ENCODE data around the gene TBC1D5.

The TBC1D5 gene

DNA sequence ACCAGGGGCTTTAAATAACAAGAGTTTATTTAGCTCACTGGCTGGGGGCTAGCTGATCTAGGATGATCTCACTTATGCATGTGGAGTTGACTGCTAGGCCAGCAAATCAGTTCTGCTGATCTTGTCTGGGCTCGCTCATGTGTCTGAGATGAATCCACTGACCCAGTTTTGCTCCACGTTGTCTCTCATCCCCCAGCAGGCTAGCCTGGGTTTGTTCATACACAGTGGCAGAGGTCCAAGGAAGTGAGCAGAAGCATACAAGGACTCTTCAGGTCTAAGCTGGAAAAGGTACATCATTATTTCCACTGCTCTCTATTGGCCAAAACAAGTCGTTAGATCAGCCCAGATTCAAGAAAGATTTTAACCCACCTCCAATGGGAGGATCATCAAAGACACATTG, 619.7 kb downstream of the TBC1D5 start:
- FAIRE-seq: no peak

- no peak for FAIRE-seq
Measured at GRCh38 chr3:17121336-17121735, 621.1 kb downstream of the TBC1D5 start.

DNA sequence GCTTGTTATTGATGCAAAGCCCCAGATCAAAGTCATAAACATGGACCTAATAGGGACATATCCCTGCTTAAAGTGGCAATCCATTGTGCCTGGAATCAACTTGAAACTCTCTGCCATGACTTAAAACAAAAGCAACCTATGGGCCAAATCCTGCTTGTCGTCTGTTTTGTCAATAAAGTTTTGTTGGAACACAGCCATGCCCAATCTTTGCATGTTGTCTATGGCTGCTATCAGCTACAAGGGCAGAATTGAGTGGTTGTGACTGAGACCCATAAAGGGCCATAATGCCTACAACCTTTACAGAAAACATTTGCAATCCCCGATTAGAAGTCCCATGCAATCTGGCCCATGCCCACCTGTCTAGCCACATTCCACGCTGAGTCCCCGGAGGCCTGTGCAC, 622.3 kb downstream of the TBC1D5 start:
- FAIRE-seq: no peak

DNA sequence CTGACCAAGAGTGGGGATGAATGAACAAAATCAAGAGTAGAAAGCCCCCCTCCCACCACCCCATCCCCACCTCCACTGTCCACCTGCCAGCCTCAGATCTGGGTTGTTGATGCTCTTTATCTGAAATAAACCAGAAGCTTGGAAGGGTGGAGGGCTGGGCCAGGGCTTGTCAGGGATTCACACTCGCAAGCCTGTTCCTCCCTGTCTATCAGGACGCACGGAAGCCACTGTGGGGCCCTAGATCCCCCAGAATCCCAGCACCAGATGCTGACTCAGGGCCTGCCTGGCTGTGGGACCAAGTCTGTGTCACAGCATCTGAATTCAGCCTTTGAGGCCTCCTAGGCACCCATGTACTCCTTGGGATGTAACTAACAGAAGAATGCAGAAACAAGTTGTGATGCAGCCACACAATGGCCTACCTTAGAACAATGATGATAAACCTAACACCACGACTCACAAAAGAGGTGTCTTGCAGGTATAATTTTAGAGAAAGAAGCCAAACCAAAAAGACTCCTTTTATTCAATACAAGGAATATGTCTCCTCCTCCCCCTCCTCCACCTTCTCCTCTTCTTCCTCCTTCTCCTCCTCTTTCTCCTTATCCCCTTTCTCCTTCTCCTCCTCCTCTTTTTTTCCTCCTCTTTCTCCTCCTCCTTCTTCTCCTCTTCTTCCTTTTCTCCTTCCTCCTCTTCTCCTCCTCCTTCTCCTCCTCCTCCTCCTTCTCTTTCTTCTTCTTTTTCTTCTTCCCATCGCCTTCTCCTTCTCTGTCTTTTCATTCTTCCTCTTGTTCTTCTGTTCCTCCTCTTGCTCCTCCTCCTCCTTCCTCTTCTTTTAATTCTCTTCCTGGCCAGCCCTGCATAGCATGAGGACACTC, 623.0 kb downstream of the TBC1D5 start:
- no peak for FAIRE-seq

GRCh38 chr3:17118771-17119170, 623.7 kb downstream of the TBC1D5 start:
- FAIRE-seq: no peak

DNA sequence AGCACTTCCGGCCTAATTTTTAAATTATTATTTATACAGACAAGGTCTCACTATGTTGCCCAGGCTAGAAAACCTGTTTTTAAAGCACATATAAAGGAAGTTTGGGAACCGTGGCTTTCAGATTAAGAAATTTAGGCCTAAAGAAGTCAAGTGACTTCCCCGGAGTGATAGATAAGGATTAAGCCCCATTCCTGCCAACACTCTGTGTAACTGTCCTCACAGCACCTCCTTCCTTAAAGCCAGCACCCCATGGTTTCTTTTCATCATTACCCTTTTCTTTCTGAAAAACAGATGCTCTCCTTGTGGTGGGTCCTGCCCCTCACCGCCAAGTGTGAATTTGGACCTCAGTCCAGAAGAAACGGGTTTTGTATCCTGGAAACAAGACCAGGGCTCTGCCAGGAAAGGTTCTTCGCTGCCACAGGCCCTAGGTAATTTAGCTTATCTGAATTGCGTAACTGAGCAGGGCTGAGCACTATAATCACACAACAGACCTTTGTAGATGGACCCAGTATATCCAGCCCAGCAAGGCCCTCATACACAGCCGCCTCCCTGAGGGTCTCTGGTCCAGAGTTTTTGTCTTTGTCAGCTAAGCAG, 626.3 kb downstream of the TBC1D5 start:
- no peak for FAIRE-seq

DNA sequence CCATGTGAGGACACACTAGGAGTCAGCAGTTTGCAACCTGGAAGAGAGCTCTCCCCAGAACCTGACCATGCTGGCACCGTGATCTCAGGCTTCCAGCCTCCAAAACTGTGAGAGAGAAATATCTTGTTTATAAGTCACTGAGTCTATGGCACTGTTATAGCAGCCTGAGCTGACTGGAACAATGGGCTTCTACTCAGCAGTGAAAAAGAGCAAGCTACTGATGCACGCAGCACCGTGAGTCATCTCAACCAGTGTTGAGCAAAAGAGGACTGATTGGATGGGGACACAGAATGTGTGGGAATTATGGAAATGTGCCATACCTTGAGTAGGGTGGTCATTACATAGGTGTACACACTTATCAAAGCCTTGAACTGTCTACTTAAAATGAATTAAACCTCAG, 627.2 kb downstream of the TBC1D5 start:
- no peak for FAIRE-seq

DNA sequence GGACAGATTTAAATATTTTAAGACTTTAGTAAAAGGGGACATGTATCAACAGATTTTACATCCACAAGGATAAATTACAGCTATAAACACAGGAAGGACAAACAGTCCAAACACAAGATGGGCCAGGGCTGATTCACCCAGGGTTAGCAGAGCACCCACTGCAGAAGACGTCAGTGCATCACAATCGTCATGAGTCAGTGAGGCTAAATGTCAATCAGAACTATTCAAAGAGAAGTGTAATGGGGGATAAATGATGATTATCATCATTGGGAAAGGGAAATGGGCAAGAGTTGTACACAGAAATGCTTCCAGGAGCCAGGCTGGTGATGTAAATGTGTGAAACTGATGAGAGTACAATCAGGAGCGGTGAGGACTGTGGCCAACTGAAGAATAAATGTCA, 630.8 kb downstream of the TBC1D5 start:
- FAIRE-seq: no peak

- no peak for FAIRE-seq
Measured at GRCh38 chr3:17110660-17111396, 631.6 kb downstream of the TBC1D5 start.

Data from A204.1 (cell line).